Large intestine (tissue), 3 donors: ENCODE measurements around the gene SH3BP5L. TPM values are rescaled to one million over a fixed set of nuclear protein-coding genes. Genes with fewer than 3 reads are reported as not detected.

ENCODE experiments used
- DNase-seq, 2 donors: peaks; one replicate each; pipeline versions ENCODE4 v3.0.0 to v3.0.0-alpha.2; 2013
- H3K27ac ChIP-seq: one replicate; pipeline ENCODE4 v1.5.1; 2013; ENCODE audit warnings: low read length
- H3K27me3 ChIP-seq: 2 replicates; pipeline ENCODE4 v1.6.1; 2013; ENCODE audit warnings: low read length; ENCODE audit not compliant: control insufficient read depth, insufficient read depth
- H3K36me3 ChIP-seq: 2 replicates; pipeline ENCODE4 v1.6.1; 2013; ENCODE audit warnings: low read length; ENCODE audit not compliant: control insufficient read depth, insufficient read depth
- H3K4me1 ChIP-seq: one replicate; pipeline ENCODE4 v1.6.1; 2013; ENCODE audit warnings: low read length; ENCODE audit not compliant: control insufficient read depth, insufficient read depth
- H3K4me3 ChIP-seq: one replicate; pipeline ENCODE4 v1.5.1; 2013; ENCODE audit warnings: low read length
- H3K9me3 ChIP-seq: one replicate; pipeline ENCODE4 v1.6.1; 2013; ENCODE audit warnings: mild to moderate bottlenecking, low read depth, low read length, moderate library complexity; ENCODE audit not compliant: control insufficient read depth
- WGBS: methylation state at CpG from one replicate; pipeline ENCODE4 v1.1.5; 2013; ENCODE audit warnings: low lambda C conversion rate; ENCODE audit not compliant: insufficient coverage; 5-methylcytosine and 5-hydroxymethylcytosine counted together
- polyA plus RNA-seq: library from polyadenylated mRNA; unstranded; fragments of 120-200 nt; gene quantifications from one replicate; pipeline ENCODE4 v1.2.1, GENCODE V29; 2013

The SH3BP5L gene
- polyA plus RNA-seq, 1 donor: 31.1 TPM

GRCh38 chr1:248851390-248851789 lies 25.7 kb upstream of the SH3BP5L start:
- no CpG with 5 or more reads among the region's 2 CpGs for WGBS
- DNase-seq: no peak
- Histone ChIP-seq H3K4me1 (no peaks in the 10 kb centered on the region), H3K36me3 (peaks cover 72% of the 10 kb centered on the region), H3K4me3 (no peak overlapping the region), H3K9me3 (peaks cover 8% of the 10 kb centered on the region), H3K27me3 (no peaks in the 10 kb centered on the region), H3K27ac (no peak overlapping the region)

DNA sequence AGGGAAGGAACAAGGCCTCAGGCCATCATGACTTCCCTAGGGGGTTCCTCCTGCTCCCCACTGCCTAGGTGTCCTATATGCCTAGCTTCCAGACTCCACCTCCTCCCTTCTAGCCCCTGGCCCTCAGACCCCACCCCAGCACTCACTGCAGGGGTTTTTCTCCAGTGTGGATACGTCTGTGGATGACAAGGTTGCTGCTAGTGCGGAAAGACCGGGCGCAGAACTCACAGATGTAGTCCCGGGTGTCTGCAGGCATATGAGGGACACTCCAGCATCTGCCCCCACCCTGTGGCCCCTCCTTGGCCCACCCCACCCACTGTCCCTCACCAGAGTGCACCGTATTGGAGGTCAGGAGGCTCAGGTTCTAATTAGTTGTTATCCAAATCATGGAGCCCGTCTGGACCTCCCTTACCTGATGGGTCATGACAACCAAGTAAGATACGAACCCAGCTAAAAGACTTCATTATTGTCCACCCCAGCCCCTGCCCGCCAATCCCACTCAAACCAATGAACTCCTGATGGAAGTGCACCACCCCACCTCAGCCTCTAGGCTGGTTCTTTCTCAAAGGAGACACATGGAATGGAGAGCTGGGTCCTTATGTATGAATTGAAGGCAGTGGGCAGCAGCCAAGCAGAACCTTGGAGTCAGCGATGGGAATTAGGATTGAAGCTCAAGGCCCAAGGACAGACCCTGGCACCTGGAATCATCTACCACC lies 25.0 kb upstream of the SH3BP5L start:
- Histone ChIP-seq H3K27me3 (no peaks in the 10 kb centered on the region), H3K27ac (no peak overlapping the region), H3K4me3 (no peak overlapping the region), H3K9me3 (peaks cover 8% of the 10 kb centered on the region), H3K36me3 (peaks cover 79% of the 10 kb centered on the region), H3K4me1 (no peaks in the 10 kb centered on the region)
- no CpG with 5 or more reads among the region's 10 CpGs for WGBS
- no peak for DNase-seq

DNA sequence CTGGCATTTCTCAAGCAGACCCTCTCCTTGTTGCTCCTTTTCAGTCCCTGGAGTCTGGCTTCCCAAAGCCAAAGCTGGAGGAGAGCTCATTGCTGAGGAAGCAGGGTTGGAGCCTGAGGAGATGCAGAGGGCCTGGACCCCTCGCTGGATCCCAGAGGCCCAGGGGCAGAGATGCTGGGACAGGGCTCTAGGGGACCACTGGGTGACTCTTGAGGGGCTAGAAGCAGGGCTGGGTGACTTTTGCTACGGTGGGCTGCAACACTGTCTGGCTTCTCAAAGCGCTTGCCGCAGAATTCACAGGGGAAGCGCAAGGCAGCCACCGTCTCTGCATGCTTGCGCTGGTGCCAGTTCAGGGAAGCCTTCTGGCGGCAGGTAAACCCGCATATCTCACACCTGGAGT lies 24.4 kb upstream of the SH3BP5L start:
- no peak overlapping the region for H3K27ac ChIP-seq
- no peak for DNase-seq
- H3K4me1 ChIP-seq: no peaks in the 10 kb centered on the region
- peaks cover 8% of the 10 kb centered on the region for H3K9me3 ChIP-seq
- H3K36me3 ChIP-seq: peaks cover 80% of the 10 kb centered on the region
- H3K4me3 ChIP-seq: no peak overlapping the region
- no CpG with 5 or more reads among the region's 9 CpGs for WGBS
- H3K27me3 ChIP-seq: no peaks in the 10 kb centered on the region

DNA sequence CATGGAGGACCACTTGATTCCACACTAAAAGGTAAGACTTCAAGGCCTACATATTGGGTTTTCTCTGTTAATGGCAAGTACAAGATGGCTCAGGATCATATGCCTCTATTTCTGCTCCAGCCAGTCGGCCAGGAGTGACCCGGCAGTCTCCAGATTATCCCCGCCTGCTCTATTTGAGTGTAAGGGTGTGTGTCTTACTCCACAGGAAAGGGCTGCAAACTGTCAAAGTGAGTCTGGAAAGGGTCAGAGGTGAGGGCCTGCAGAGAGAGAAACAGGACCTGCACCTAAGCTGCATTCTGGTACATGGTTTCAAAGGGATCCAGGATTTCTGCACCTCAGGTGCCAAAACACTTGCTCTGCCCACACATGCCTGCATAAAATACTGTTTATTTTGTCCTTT lies 23.9 kb upstream of the SH3BP5L start:
- no CpG with 5 or more reads among the region's 3 CpGs for WGBS
- Histone ChIP-seq H3K4me1 (no peaks in the 10 kb centered on the region), H3K4me3 (no peak overlapping the region), H3K36me3 (peaks cover 81% of the 10 kb centered on the region), H3K27me3 (no peaks in the 10 kb centered on the region), H3K9me3 (peaks cover 8% of the 10 kb centered on the region), H3K27ac (no peak overlapping the region)
- DNase-seq: no peak

- no CpG with 5 or more reads among the region's 3 CpGs for WGBS
- DNase-seq: no peak
- no peaks in the 10 kb centered on the region for H3K27me3 ChIP-seq
- H3K4me1 ChIP-seq: no peaks in the 10 kb centered on the region
- H3K4me3 ChIP-seq: no peak overlapping the region
- no peak overlapping the region for H3K27ac ChIP-seq
- peaks cover 85% of the 10 kb centered on the region for H3K36me3 ChIP-seq
- peaks cover 8% of the 10 kb centered on the region for H3K9me3 ChIP-seq
Measured at GRCh38 chr1:248849152-248849551, 23.4 kb upstream of the SH3BP5L start.

- no peak for DNase-seq
- no peak overlapping the region for H3K4me3 ChIP-seq
- no peaks in the 10 kb centered on the region for H3K4me1 ChIP-seq
- WGBS: no CpG with 5 or more reads among the region's 8 CpGs
- H3K27me3 ChIP-seq: no peaks in the 10 kb centered on the region
- H3K36me3 ChIP-seq: peaks cover 80% of the 10 kb centered on the region
- no peak overlapping the region for H3K27ac ChIP-seq
- peaks cover 8% of the 10 kb centered on the region for H3K9me3 ChIP-seq
Measured at GRCh38 chr1:248848602-248849001, 22.9 kb upstream of the SH3BP5L start.

DNA sequence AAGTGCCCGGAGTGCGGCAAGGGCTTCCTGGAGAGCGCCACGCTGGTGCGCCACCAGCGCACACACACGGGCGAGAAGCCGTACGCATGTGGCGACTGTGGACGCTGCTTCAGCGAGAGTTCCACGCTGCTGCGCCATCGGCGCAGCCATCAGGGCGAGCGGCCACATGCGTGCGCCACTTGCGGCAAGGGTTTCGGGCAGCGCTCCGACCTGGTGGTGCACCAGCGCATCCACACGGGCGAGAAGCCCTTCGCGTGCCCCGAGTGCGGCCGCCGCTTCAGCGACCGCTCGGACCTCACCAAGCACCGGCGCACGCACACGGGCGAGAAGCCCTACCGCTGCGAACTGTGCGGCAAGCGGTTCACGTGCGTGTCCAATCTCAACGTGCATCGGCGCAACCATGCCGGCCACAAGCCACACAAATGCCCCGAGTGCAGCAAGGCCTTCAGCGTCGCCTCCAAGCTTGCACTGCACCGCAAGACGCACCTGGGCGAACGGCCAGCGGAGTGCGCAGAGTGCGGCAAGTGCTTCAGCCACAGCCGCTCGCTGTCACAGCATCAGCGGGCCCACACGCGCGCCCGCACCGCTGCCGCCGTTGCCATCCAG lies 22.3 kb upstream of the SH3BP5L start:
- H3K36me3 ChIP-seq: peaks cover 76% of the 10 kb centered on the region
- H3K27me3 ChIP-seq: no peaks in the 10 kb centered on the region
- H3K9me3 ChIP-seq: peaks cover 8% of the 10 kb centered on the region
- no peak for DNase-seq
- H3K4me1 ChIP-seq: no peaks in the 10 kb centered on the region
- no peak overlapping the region for H3K4me3 ChIP-seq
- H3K27ac ChIP-seq: no peak overlapping the region
- no CpG with 5 or more reads among the region's 72 CpGs for WGBS

DNA sequence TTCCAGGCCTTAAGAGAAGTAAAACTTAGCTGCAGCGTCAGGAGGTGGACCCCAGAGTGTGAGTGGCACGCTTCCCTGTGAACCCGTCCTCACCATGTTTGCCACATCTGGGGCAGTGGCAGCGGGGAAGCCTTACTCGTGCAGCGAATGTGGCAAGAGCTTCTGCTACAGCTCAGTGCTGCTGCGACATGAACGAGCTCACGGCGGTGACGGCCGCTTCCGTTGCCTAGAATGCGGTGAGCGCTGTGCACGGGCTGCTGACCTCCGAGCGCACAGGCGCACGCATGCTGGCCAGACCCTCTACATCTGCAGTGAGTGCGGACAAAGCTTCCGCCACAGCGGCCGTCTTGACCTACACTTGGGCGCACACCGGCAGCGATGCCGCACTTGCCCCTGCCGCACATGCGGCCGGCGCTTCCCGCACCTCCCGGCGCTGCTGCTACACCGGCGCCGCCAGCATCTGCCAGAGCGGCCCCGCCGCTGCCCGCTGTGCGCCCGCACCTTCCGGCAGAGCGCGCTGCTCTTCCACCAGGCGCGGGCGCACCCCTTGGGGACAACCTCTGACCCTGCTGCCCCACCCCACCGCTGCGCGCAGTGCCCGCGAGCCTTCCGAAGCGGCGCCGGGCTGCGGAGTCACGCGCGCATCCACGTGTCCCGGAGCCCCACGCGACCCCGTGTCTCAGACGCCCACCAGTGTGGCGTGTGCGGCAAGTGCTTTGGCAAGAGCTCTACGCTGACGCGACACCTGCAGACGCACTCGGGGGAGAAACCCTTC lies 21.7 kb upstream of the SH3BP5L start:
- no peak for DNase-seq
- no peaks in the 10 kb centered on the region for H3K27me3 ChIP-seq
- no peak overlapping the region for H3K4me3 ChIP-seq
- H3K4me1 ChIP-seq: no peaks in the 10 kb centered on the region
- H3K27ac ChIP-seq: no peak overlapping the region
- WGBS: no CpG with 5 or more reads among the region's 76 CpGs
- H3K36me3 ChIP-seq: peaks cover 81% of the 10 kb centered on the region
- H3K9me3 ChIP-seq: peaks cover 8% of the 10 kb centered on the region

- no peak overlapping the region for H3K27ac ChIP-seq
- peaks cover 8% of the 10 kb centered on the region for H3K9me3 ChIP-seq
- H3K27me3 ChIP-seq: no peaks in the 10 kb centered on the region
- no CpG with 5 or more reads among the region's 8 CpGs for WGBS
- H3K4me1 ChIP-seq: peaks cover under 1% of the 10 kb centered on the region
- H3K4me3 ChIP-seq: no peak overlapping the region
- no peak for DNase-seq
- H3K36me3 ChIP-seq: peaks cover 60% of the 10 kb centered on the region
Measured at GRCh38 chr1:248844526-248844925, 18.8 kb upstream of the SH3BP5L start.

DNA sequence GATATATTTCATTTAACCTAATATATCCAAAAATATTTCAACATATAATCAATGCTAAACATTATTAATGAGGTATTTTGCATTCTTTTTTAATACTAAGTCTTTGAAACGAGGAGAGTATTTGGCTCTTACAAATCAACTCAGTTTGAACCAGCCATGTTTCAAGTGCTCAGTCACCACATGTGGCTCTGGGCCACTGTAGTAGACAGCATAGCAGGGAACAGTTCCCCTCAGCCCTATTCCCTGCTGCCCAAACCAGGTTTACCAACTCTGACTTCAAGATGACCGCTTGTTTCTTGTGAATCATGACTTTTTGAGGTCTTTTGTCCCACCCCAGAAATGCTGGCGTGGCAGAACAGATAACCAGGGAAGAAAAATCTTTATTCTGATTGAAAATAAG lies 18.0 kb upstream of the SH3BP5L start:
- no peak for DNase-seq
- Histone ChIP-seq H3K36me3 (peaks cover 52% of the 10 kb centered on the region), H3K4me3 (no peak overlapping the region), H3K9me3 (peaks cover 8% of the 10 kb centered on the region), H3K27me3 (no peaks in the 10 kb centered on the region), H3K27ac (no peak overlapping the region), H3K4me1 (peaks cover 7% of the 10 kb centered on the region)
- 83% methylated on average over 1 of the region's 3 CpGs for WGBS
